ENCODE results near the gene OVCA2. TPM values are rescaled to one million over a fixed set of nuclear protein-coding genes. Genes with fewer than 3 reads are reported as not detected.

The OVCA2 gene
- total RNA-seq, 1 donor from 2014 or later, result 27.8 TPM

- peak overlapping the region; percentile 76 for H3K27ac Mint-ChIP-seq
- peaks cover 12% of the 10 kb centered on the region for H3K36me3 Mint-ChIP-seq
- H3K4me1 Mint-ChIP-seq (ENCODE audit: unreplicated experiment), result peaks cover 13% of the 10 kb centered on the region
- no peaks in the 10 kb centered on the region for H3K27me3 Mint-ChIP-seq
- no peak for DNase-seq (ENCODE audit: extremely low spot score, unreplicated experiment)
- H3K9me3 Mint-ChIP-seq, result no peaks in the 10 kb centered on the region
- H3K4me3 Mint-ChIP-seq, result peak overlapping the region; percentile 95
- no peak for TF ChIP-seq CTCF (conservative IDR thresholded peaks at IDR 0.05)
Measured at GRCh38 chr17:2040942-2041560, 771 bp upstream of the OVCA2 start.

- H3K27me3 Mint-ChIP-seq, result no peaks in the 10 kb centered on the region
- H3K4me1 Mint-ChIP-seq (ENCODE audit: unreplicated experiment), result peaks cover 13% of the 10 kb centered on the region
- H3K9me3 Mint-ChIP-seq, result no peaks in the 10 kb centered on the region
- peak overlapping the region; percentile 90 for H3K27ac Mint-ChIP-seq
- no peak for DNase-seq (ENCODE audit: extremely low spot score, unreplicated experiment)
- H3K36me3 Mint-ChIP-seq, result peaks cover 12% of the 10 kb centered on the region
- peak overlapping the region; percentile 95 for H3K4me3 Mint-ChIP-seq
- peak; percentile 40 for TF ChIP-seq CTCF (conservative IDR thresholded peaks at IDR 0.05)
Measured at GRCh38 chr17:2042390-2042847, 597 bp downstream of the OVCA2 start.

GRCh38 chr17:2042933-2043332, 1.1 kb downstream of the OVCA2 start:
- no peak for TF ChIP-seq CTCF (conservative IDR thresholded peaks at IDR 0.05)
- peaks cover under 1% of the 10 kb centered on the region for H3K27me3 Mint-ChIP-seq
- peak overlapping the region; percentile 90 for H3K27ac Mint-ChIP-seq
- no peak for DNase-seq (ENCODE audit: extremely low spot score, unreplicated experiment)
- peaks cover 8% of the 10 kb centered on the region for H3K36me3 Mint-ChIP-seq
- H3K4me1 Mint-ChIP-seq (ENCODE audit: unreplicated experiment), result peaks cover 13% of the 10 kb centered on the region
- no peaks in the 10 kb centered on the region for H3K9me3 Mint-ChIP-seq
- peak overlapping the region; percentile 95 for H3K4me3 Mint-ChIP-seq

GRCh38 chr17:2043785-2044184, 2.0 kb downstream of the OVCA2 start:
- H3K9me3 Mint-ChIP-seq, result no peaks in the 10 kb centered on the region
- H3K4me1 Mint-ChIP-seq (ENCODE audit: unreplicated experiment), result peaks cover 13% of the 10 kb centered on the region
- H3K4me3 Mint-ChIP-seq, result peak overlapping the region; percentile 95
- peaks cover 7% of the 10 kb centered on the region for H3K27me3 Mint-ChIP-seq
- H3K27ac Mint-ChIP-seq, result peak overlapping the region; percentile 90
- no peak for TF ChIP-seq CTCF (conservative IDR thresholded peaks at IDR 0.05)
- H3K36me3 Mint-ChIP-seq, result peaks cover 8% of the 10 kb centered on the region
- no peak for DNase-seq (ENCODE audit: extremely low spot score, unreplicated experiment)

GRCh38 chr17:2044263-2044894, 2.6 kb downstream of the OVCA2 start:
- peak overlapping the region; percentile 54 for H3K4me3 Mint-ChIP-seq
- DNase-seq (ENCODE audit: extremely low spot score, unreplicated experiment), result no peak
- H3K27ac Mint-ChIP-seq, result peak overlapping the region; percentile 90
- peaks cover 12% of the 10 kb centered on the region for H3K27me3 Mint-ChIP-seq
- H3K4me1 Mint-ChIP-seq (ENCODE audit: unreplicated experiment), result peaks cover 13% of the 10 kb centered on the region
- no peaks in the 10 kb centered on the region for H3K9me3 Mint-ChIP-seq
- no peak for TF ChIP-seq CTCF (conservative IDR thresholded peaks at IDR 0.05)
- peaks cover 8% of the 10 kb centered on the region for H3K36me3 Mint-ChIP-seq
